Testis (tissue), 3 donors: Measurements from ENCODE around the gene SCARF1. TPM values are rescaled to one million over a fixed set of nuclear protein-coding genes. Genes with fewer than 3 reads are reported as not detected.

Experiments
- DNase-seq: peaks from one replicate; pipeline ENCODE4 v3.0.0-alpha.2; 2019
- H3K27ac ChIP-seq, 2 donors: fragments of 200-600 bp; sonication (generic); one replicate each; pipeline ENCODE4 v1.5.1; 2019
- H3K27me3 ChIP-seq: fragments of 200-600 bp; sonication (generic); one replicate; pipeline ENCODE4 v1.5.1; 2019
- H3K36me3 ChIP-seq: fragments of 200-600 bp; sonication (generic); one replicate; pipeline ENCODE4 v1.5.1; 2017; ENCODE audit warnings: low read depth; ENCODE audit errors: missing control alignments
- H3K4me1 ChIP-seq: fragments of 200-600 bp; sonication (generic); one replicate; pipeline ENCODE4 v1.5.1; 2019
- H3K4me3 ChIP-seq, 2 donors: fragments of 200-600 bp; sonication (generic); one replicate each; pipeline ENCODE4 v1.5.1; 2017 to 2019
- H3K9me3 ChIP-seq: fragments of 200-600 bp; sonication (generic); one replicate; pipeline ENCODE4 v1.5.1; 2017
- POLR2A ChIP-seq: fragments of 450-650 bp; IDR thresholded peaks from one replicate; pipeline ENCODE4 v1.6.1; 2017; ENCODE audit warnings: antibody characterized with exemption, mild to moderate bottlenecking, moderate library complexity
- WGBS, 2 donors: methylation state at CpG; one replicate each; pipeline ENCODE4 v1.1.5; 2018; 5-methylcytosine and 5-hydroxymethylcytosine counted together
- intact Hi-C: fragments of 100-400 bp; cut with DNase I; formaldehyde crosslinking; loops from one replicate; pipeline ENCODE4 v1.15.1; 2023; ENCODE audit warnings: low total_unique reads
- polyA plus RNA-seq: library from polyadenylated mRNA; stranded (reverse); fragments of 350-450 nt; fragmentation: Illumina TruSeq; extraction: RNeasy Lipid Tissue Mini Kit (QIAGEN cat#74804); gene quantifications from one replicate; pipeline ENCODE4 v1.2.3, GENCODE V29; 2014; ENCODE audit warnings: low read depth, low replicate concordance; ENCODE audit not compliant: insufficient read depth
- total RNA-seq, 2 donors: library from RNA; depleted of rRNA; stranded (reverse); fragments of >200 nt; gene quantifications; one replicate each; pipeline ENCODE4 v1.2.3, GENCODE V29; 2016
- TF ChIP-seq, protein P1 (sequence below), 3 experiments: fragments of 450-650 bp in 2 of 3; fragments of 200-600 bp in 1 of 3; sonication (generic) in 1 of 3; IDR thresholded peaks; one replicate each; pipeline ENCODE4 v1.5.1; 2016 to 2019; ENCODE audit warnings: antibody characterized with exemption in 3 of 3, mild to moderate bottlenecking in 2 of 3, moderate library complexity in 1 of 3

SCARF1 gene
- total and polyA plus RNA-seq, 3 donors from 2014 or later: 4.7 to 11.6 (median 9.3) TPM

DNA sequence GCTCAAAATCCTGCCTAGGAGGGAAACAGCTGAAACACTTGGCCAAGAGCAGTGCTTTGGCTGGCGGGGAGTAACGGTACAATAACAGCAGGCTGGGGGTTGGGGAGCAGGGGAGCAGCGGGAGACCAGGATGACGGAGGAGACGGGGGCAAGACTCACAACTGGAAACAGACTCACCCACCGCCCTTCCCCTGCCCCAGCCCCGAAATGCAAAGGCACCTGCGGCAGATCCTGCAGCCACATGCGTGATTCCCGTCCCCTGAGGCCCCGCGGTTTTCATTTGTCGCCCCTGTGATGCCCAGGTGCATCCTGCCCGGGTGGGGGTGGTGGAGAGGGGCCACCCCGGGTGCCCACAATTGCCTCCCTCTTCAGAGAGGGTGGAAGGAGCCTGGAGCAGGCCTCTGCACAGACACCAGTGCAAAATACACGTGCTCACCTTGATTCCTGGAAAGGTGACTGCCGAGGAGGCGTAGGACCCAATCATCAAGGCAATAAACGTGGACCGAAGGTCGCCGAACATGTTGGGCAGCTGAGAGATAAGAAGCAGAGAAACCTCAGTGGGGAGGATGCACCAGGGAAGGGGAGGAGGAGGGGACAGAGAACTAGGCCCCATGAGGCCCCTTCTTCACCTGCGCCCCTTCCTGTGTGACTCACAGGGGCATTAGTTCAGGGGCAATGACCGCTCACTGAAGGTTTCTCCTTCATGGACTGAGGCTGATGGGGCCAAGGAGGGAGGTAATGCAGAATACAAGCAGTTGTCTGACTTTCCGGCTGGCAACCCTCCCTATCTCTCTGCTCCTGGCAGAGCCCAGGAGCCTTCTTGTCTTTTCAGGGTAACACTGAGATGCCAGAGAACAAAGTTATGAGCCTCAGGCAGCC is 52.5 kb downstream of the SCARF1 start:
- TF ChIP-seq, protein P1, sequence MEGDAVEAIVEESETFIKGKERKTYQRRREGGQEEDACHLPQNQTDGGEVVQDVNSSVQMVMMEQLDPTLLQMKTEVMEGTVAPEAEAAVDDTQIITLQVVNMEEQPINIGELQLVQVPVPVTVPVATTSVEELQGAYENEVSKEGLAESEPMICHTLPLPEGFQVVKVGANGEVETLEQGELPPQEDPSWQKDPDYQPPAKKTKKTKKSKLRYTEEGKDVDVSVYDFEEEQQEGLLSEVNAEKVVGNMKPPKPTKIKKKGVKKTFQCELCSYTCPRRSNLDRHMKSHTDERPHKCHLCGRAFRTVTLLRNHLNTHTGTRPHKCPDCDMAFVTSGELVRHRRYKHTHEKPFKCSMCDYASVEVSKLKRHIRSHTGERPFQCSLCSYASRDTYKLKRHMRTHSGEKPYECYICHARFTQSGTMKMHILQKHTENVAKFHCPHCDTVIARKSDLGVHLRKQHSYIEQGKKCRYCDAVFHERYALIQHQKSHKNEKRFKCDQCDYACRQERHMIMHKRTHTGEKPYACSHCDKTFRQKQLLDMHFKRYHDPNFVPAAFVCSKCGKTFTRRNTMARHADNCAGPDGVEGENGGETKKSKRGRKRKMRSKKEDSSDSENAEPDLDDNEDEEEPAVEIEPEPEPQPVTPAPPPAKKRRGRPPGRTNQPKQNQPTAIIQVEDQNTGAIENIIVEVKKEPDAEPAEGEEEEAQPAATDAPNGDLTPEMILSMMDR (IDR thresholded peaks at IDR 0.05): no peak
- TF ChIP-seq POLR2A: no peak
- no peaks in the 10 kb centered on the region for H3K27me3 ChIP-seq
- no peaks in the 10 kb centered on the region for H3K36me3 ChIP-seq
- WGBS, 2 donors: 65 to 72% methylated on average over 22 to 25 of the region's 25 CpGs
- peaks cover 5% of the 10 kb centered on the region for H3K4me1 ChIP-seq
- H3K9me3 ChIP-seq: no peaks in the 10 kb centered on the region
- H3K27ac ChIP-seq: no peak overlapping the region
- intact Hi-C loops: no loop called here
- no peak for DNase-seq
- H3K4me3 ChIP-seq: no peak overlapping the region

DNA sequence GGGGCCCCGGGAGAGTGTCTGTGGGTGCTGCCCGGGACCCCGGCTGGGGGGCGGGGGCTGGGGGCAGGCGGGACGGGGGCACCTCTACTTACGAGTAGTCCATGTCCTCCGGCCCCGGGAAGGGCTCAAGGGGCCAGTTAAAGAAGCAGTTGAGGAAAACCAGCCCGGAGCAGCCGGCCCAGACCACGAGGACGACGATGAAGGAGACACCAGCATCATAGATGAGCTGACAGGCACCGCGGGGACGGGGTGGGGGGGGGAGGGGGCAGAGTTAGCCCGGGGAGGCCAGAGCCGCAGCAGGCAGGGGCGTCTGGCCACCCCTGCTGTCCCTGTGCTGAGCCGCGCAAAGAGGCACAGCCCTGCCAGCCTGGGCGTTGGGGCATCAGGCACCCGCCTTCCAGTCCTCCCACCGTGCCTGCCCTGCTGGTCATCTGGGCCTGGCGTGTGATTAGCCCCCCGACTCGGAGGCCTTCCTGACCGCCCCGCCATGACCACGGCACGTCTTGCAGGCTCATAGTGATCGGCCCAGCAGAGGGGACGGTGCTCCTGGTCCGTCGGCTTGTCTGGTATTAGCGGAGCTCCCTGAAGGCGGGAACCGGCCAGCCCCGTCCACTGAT is 54.0 kb downstream of the SCARF1 start:
- 92 to 98% methylated on average over 14 to 40 of the region's 40 CpGs for WGBS, 2 donors
- Histone ChIP-seq H3K9me3 (no peaks in the 10 kb centered on the region), H3K36me3 (no peaks in the 10 kb centered on the region), H3K27ac (no peak overlapping the region), H3K27me3 (no peaks in the 10 kb centered on the region), H3K4me1 (peaks cover 5% of the 10 kb centered on the region), H3K4me3 (no peak overlapping the region)
- intact Hi-C loops: no loop called here
- no peak for TF ChIP-seq POLR2A
- TF ChIP-seq, protein P1 (IDR thresholded peaks at IDR 0.05): no peak
- no peak for DNase-seq

DNA sequence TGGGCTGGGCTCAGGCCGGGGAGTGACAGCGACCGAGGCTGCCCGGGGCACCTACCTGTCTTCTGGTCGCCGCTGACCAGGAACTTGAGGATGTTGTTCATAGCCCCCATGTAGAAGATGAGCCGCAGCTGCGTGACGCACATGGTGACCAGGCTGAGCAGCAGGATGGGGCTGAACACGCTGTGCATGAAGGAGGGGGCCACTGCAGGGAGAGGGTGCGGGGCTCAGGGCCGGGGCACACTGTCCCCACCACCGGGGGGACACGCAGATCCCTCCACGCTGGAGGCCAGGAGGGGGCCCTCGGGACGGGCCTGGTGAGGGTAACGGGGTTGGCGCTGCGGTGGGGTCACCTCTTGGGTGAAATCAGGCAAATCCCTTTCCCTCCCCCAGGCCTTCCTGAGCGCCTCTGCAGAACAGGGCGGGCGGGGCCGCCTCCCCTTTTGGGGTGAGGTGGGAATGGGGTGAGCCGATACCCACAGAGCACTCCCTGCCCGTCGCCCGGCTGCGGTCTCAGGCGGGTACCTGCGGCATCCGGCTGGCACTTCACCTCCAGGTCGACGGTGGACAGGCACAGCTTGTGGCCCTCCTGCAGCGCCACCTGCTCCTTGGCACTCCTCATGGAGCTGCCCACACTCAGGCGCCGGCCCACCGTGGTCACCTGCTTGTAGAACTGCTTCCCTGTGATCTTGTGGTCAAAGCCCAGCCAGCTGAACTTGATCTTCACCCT is 54.6 kb downstream of the SCARF1 start:
- Histone ChIP-seq H3K4me1 (peaks cover 5% of the 10 kb centered on the region), H3K4me3 (no peak overlapping the region), H3K9me3 (no peaks in the 10 kb centered on the region), H3K27me3 (no peaks in the 10 kb centered on the region), H3K36me3 (no peaks in the 10 kb centered on the region), H3K27ac (peak overlapping the region in 1 of 2 donors; percentile 59)
- no peak for DNase-seq
- 89 to 96% methylated on average over 17 to 28 of the region's 38 CpGs for whole genome bisulfite sequencing, 2 donors
- intact Hi-C loops: no loop called here
- no peak for TF ChIP-seq POLR2A
- TF ChIP-seq, protein P1 (IDR thresholded peaks at IDR 0.05): no peak

DNA sequence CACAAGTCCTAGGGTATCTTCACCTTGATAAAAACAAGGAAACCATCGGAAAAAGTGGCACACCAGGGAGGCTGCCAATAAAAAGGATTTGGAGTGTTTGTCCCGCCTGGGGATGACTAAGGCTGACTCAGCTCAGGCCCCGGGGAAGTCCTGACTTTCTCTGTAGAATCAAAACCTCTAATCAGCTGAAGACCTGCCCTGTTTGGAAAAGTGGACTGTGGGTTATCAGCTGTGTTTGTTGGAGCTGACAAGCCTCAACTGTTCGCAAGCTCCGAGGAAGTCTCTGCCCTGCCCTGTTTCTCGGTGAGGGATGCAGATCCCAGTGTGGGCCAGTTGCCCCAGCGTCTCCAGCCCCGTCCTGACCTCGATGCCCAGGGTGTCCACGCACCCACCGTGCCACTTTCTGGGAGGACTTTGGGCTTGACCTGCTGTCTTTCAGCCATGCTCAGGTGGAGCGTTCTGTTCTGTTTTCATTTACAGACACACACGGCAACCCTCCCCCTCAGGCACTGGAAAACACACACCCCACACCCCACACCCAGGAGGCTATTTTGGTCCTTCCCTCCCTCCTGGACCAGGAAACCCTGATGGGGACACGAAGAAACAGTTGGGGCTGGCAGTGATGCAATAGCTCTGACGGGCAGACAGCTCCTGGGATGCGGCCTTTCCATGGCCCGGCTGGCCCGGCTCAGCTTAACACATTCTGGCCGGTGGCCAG is 55.3 kb downstream of the SCARF1 start:
- no peaks in the 10 kb centered on the region for H3K9me3 ChIP-seq
- H3K27ac ChIP-seq: peak overlapping the region in 1 of 2 donors; percentile 59
- TF ChIP-seq, protein P1 (IDR thresholded peaks at IDR 0.05): no peak
- TF ChIP-seq POLR2A: no peak
- 58 to 72% methylated on average over 12 to 18 of the region's 19 CpGs for WGBS, 2 donors
- no peaks in the 10 kb centered on the region for H3K36me3 ChIP-seq
- no peaks in the 10 kb centered on the region for H3K27me3 ChIP-seq
- peak; percentile 30 for DNase-seq
- intact Hi-C loops: no loop called here
- H3K4me3 ChIP-seq: no peak overlapping the region
- H3K4me1 ChIP-seq: peaks cover 5% of the 10 kb centered on the region
